HepG2 (cell line): ENCODE measurements around the gene VEZF1. TPM values are rescaled to one million over a fixed set of nuclear protein-coding genes. Genes with fewer than 3 reads are reported as not detected.
A peak's percentile ranks its signal among the peaks of the same experiment; 100 is the strongest.

ENCODE experiments used
- DR1 ChIP-seq: sonication (generic); formaldehyde crosslinking; IDR thresholded peaks from 2 replicates; pipeline ENCODE4 v1.8.0; 2021; ENCODE audit warnings: mild to moderate bottlenecking, missing genetic modification reagents, inconsistent platforms
- EHMT2 ChIP-seq: fragments of 200-600 bp; sonication (generic); IDR thresholded peaks from 2 replicates; pipeline ENCODE4 v1.7.0; 2017; ENCODE audit warnings: antibody characterized with exemption, low read depth, low read length, borderline replicate concordance
- GTF2F1 ChIP-seq: fragments of 150-350 bp; IDR thresholded peaks from 2 replicates; pipeline ENCODE4 v1.6.1; 2014; ENCODE audit warnings: low read length
- GZF1 ChIP-seq: sonication (generic); formaldehyde crosslinking; IDR thresholded peaks from 2 replicates; pipeline ENCODE4 v1.5.1; 2020; ENCODE audit warnings: mild to moderate bottlenecking, missing genetic modification reagents
- NCOR1 ChIP-seq: fragments of 200-600 bp; sonication (generic); IDR thresholded peaks from 2 replicates; pipeline ENCODE4 v1.7.0; 2017; ENCODE audit warnings: antibody characterized with exemption, low read length, borderline replicate concordance
- RCOR2 ChIP-seq: IDR thresholded peaks from 2 replicates; pipeline ENCODE4 v1.6.1; 2016; ENCODE audit warnings: missing biosample characterization, missing genetic modification reagents
- RXRB ChIP-seq: IDR thresholded peaks from 2 replicates; pipeline ENCODE4 v1.6.1; 2016; ENCODE audit warnings: borderline replicate concordance, missing genetic modification reagents, missing compliant biosample characterization
- ZFP41 ChIP-seq: sonication (generic); formaldehyde crosslinking; IDR thresholded peaks from 2 replicates; pipeline ENCODE4 v1.4.0; 2020; ENCODE audit warnings: mild to moderate bottlenecking, missing genetic modification reagents, borderline replicate concordance
- ZHX1 ChIP-seq: sonication (generic); formaldehyde crosslinking; IDR thresholded peaks from 2 replicates; pipeline ENCODE4 v1.8.1; 2022; ENCODE audit warnings: low read depth, mild to moderate bottlenecking, missing genetic modification reagents
- ZNF232 ChIP-seq: sonication (generic); formaldehyde crosslinking; IDR thresholded peaks from 2 replicates; pipeline ENCODE4 v1.4.0; 2020; ENCODE audit warnings: missing genetic modification reagents, borderline replicate concordance
- ZNF430 ChIP-seq: sonication (generic); formaldehyde crosslinking; IDR thresholded peaks from 2 replicates; pipeline ENCODE4 v1.9.0; 2021; ENCODE audit warnings: mild to moderate bottlenecking, missing genetic modification reagents
- ZNF619 ChIP-seq: sonication (generic); formaldehyde crosslinking; IDR thresholded peaks from 2 replicates; pipeline ENCODE4 v1.4.0; 2020; ENCODE audit warnings: mild to moderate bottlenecking, missing genetic modification reagents
- ZNF737 ChIP-seq: sonication (generic); formaldehyde crosslinking; IDR thresholded peaks from 2 replicates; pipeline ENCODE4 v1.5.0; 2020; ENCODE audit warnings: missing genetic modification reagents, mild to moderate bottlenecking, borderline replicate concordance
- ZNF841 ChIP-seq: sonication (generic); formaldehyde crosslinking; IDR thresholded peaks from 2 replicates; pipeline ENCODE4 v1.8.1; 2023; ENCODE audit warnings: missing genetic modification reagents, borderline replicate concordance
- ZNF878 ChIP-seq: sonication (generic); formaldehyde crosslinking; IDR thresholded peaks from 2 replicates; pipeline ENCODE4 v1.8.1; 2023; ENCODE audit warnings: mild to moderate bottlenecking, missing genetic modification reagents, moderate library complexity
- polyA plus RNA-seq, 8 experiments: library from polyadenylated mRNA; depleted of rRNA in 3 of 8; stranded (reverse) in 7 of 8; unstranded in 1 of 8; fragments of >200 nt; fragmentation: Illumina TruSeq in 4 of 8; extraction: Trizol in 4 of 8; gene quantifications; 2 replicates each; pipeline versions ENCODE4 v1.2.1 to v1.2.3, GENCODE V29; 2011 to 2016; ENCODE audit warnings: low read depth in 4 of 8, missing spikeins in 1 of 8, mixed read lengths in 1 of 8; ENCODE audit not compliant: insufficient read depth in 1 of 8
- total RNA-seq, 5 experiments: library from RNA; depleted of rRNA; stranded (reverse); fragments of >200 nt; fragmentation: Illumina TruSeq; extraction: Trizol; gene quantifications; 2 replicates each; pipeline ENCODE4 v1.2.3, GENCODE V29; 2016; ENCODE audit warnings: low read depth in 1 of 5
- TF ChIP-seq, protein P1 (sequence below): sonication (generic); formaldehyde crosslinking; IDR thresholded peaks from 2 replicates; pipeline ENCODE4 v1.8.0; 2022; ENCODE audit warnings: mild to moderate bottlenecking, missing genetic modification reagents, borderline replicate concordance
- TF ChIP-seq, protein P2 (sequence below): IDR thresholded peaks from 2 replicates; pipeline ENCODE4 v1.6.1; 2012; ENCODE audit warnings: inconsistent platforms
- TF ChIP-seq, protein P3 (sequence below): sonication (generic); formaldehyde crosslinking; IDR thresholded peaks from 2 replicates; pipeline ENCODE4 v1.5.0; 2020; ENCODE audit warnings: missing genetic modification reagents, mild to moderate bottlenecking, borderline replicate concordance
- TF ChIP-seq, protein P4 (sequence below): IDR thresholded peaks from 2 replicates; pipeline ENCODE4 v1.6.1; 2016
- TF ChIP-seq, protein P5 (sequence below): sonication (generic); formaldehyde crosslinking; IDR thresholded peaks from 2 replicates; pipeline ENCODE4 v1.9.0; 2021; ENCODE audit warnings: missing genetic modification reagents, mild to moderate bottlenecking, borderline replicate concordance

Gene VEZF1
- total and polyA plus RNA-seq, 2 of the 13 experiments (the other 11 are each of a cell fraction or from before 2014, with no cell fraction given) = 45.9 to 49.7 TPM

GRCh38 chr17:57987581-57988300, at the start of gene VEZF1 (continued):
- TF ChIP-seq, protein P1, sequence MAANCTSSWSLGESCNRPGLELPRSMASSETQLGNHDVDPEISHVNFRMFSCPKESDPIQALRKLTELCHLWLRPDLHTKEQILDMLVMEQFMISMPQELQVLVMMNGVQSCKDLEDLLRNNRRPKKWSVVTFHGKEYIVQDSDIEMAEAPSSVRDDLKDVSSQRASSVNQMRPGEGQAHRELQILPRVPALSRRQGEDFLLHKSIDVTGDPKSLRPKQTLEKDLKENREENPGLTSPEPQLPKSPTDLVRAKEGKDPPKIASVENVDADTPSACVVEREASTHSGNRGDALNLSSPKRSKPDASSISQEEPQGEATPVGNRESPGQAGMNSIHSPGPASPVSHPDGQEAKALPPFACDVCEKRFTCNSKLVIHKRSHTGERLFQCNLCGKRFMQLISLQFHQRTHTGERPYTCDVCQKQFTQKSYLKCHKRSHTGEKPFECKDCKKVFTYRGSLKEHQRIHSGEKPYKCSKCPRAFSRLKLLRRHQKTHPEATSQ = peak; percentile 29; the same call in 1 of the 2 replicates
- TF ChIP-seq, protein P2, sequence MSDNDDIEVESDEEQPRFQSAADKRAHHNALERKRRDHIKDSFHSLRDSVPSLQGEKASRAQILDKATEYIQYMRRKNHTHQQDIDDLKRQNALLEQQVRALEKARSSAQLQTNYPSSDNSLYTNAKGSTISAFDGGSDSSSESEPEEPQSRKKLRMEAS = peak; percentile 40; the same call in 1 of the 2 replicates
- no peak; the same call in 1 of the 2 replicates for TF ChIP-seq DR1 (CRISPR knock-in tag)
- no peak; the same call in 1 of the 2 replicates for TF ChIP-seq ZFP41
- TF ChIP-seq ZNF841 (CRISPR knock-in tag) = peak; percentile 44; the same call in 1 of the 2 replicates
- TF ChIP-seq ZHX1 = peak; percentile 17; the same call in 1 of the 2 replicates
- TF ChIP-seq ZNF430 (CRISPR knock-in tag) = no peak; the same call in 1 of the 2 replicates
- no peak for TF ChIP-seq RCOR2
- no peak for TF ChIP-seq ZNF737
- no peak for TF ChIP-seq EHMT2
- peak; percentile 71; the same call in 1 of the 2 replicates for TF ChIP-seq ZNF232 (CRISPR knock-in tag)
- no peak for TF ChIP-seq ZNF619 (CRISPR knock-in tag)
- TF ChIP-seq, protein P3, sequence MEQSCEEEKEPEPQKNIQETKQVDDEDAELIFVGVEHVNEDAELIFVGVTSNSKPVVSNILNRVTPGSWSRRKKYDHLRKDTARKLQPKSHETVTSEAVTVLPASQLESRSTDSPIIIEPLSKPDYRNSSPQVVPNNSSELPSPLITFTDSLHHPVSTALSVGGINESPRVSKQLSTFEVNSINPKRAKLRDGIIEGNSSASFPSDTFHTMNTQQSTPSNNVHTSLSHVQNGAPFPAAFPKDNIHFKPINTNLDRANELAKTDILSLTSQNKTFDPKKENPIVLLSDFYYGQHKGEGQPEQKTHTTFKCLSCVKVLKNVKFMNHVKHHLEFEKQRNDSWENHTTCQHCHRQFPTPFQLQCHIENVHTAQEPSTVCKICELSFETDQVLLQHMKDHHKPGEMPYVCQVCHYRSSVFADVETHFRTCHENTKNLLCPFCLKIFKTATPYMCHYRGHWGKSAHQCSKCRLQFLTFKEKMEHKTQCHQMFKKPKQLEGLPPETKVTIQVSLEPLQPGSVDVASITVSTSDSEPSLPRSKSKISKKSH (CRISPR knock-in tag) = no peak
- TF ChIP-seq RXRB (CRISPR knock-in tag) = no peak
- TF ChIP-seq, protein P4, sequence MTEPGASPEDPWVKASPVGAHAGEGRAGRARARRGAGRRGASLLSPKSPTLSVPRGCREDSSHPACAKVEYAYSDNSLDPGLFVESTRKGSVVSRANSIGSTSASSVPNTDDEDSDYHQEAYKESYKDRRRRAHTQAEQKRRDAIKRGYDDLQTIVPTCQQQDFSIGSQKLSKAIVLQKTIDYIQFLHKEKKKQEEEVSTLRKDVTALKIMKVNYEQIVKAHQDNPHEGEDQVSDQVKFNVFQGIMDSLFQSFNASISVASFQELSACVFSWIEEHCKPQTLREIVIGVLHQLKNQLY (CRISPR knock-in tag) = no peak
- no peak for TF ChIP-seq ZNF878 (CRISPR knock-in tag)
- no peak for TF ChIP-seq GZF1
- TF ChIP-seq NCOR1 = no peak
- TF ChIP-seq, protein P5, sequence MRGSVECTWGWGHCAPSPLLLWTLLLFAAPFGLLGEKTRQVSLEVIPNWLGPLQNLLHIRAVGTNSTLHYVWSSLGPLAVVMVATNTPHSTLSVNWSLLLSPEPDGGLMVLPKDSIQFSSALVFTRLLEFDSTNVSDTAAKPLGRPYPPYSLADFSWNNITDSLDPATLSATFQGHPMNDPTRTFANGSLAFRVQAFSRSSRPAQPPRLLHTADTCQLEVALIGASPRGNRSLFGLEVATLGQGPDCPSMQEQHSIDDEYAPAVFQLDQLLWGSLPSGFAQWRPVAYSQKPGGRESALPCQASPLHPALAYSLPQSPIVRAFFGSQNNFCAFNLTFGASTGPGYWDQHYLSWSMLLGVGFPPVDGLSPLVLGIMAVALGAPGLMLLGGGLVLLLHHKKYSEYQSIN = no peak
- no peak for TF ChIP-seq GTF2F1
